Measurements from ENCODE around the gene FHOD1.

FHOD1 gene

GRCh38 chr16:67248401-67249177, 1.3 kb upstream of the FHOD1 start, which contains the start of gene SLC9A5:
Gene SLC9A5, plus strand, starts transcription at chr16:67248979. Its CDS starts 36 bp downstream, at chr16:67249015.
- DNase-seq: peak; percentile 45 to 60

GRCh38 chr16:67248073-67248400, 756 bp upstream of the FHOD1 start:
- no peak for DNase-seq

GRCh38 chr16:67246756-67247191, 507 bp downstream of the FHOD1 start:
- DNase-seq: peak in 1 of 2 experiments; percentile 62

- DNase-seq: peak; percentile 73 to 78
These were observed 1.1 kb downstream of the FHOD1 start for GRCh38 chr16:67246081-67246755.

- DNase-seq: no peak
These were observed 1.6 kb downstream of the FHOD1 start for GRCh38 chr16:67245674-67246080.

- peak in 1 of 2 experiments; percentile 22 for DNase-seq
These were observed 2.1 kb downstream of the FHOD1 start for GRCh38 chr16:67245186-67245585.

GRCh38 chr16:67244387-67245185, 2.7 kb downstream of the FHOD1 start:
- DNase-seq: no peak

- DNase-seq: no peak
These were observed 3.8 kb downstream of the FHOD1 start for GRCh38 chr16:67243481-67243880.

- no peak for DNase-seq
These were observed 5.0 kb downstream of the FHOD1 start for GRCh38 chr16:67242138-67242730.

GRCh38 chr16:67241008-67241900, 6.0 kb downstream of the FHOD1 start:
- DNase-seq: no peak

GRCh38 chr16:67240506-67240905, 6.8 kb downstream of the FHOD1 start:
- no peak for DNase-seq

- DNase-seq: no peak
These were observed 8.3 kb downstream of the FHOD1 start for GRCh38 chr16:67238806-67239470.

GRCh38 chr16:67238278-67238575, 9.1 kb downstream of the FHOD1 start:
- DNase-seq: no peak

- DNase-seq: no peak
These were observed 9.6 kb downstream of the FHOD1 start for GRCh38 chr16:67237396-67238277.

- no peak for DNase-seq
These were observed 10.5 kb downstream of the FHOD1 start for GRCh38 chr16:67236563-67237395.

- no peak for DNase-seq
These were observed 11.3 kb downstream of the FHOD1 start for GRCh38 chr16:67235816-67236562.

- no peak for DNase-seq
These were observed 13.1 kb downstream of the FHOD1 start for GRCh38 chr16:67234180-67234597.

- no peak for DNase-seq
These were observed 13.7 kb downstream of the FHOD1 start for GRCh38 chr16:67233596-67233995.

All from NCI-H524 (cell line).